Measurements from ENCODE around the gene SAP130. TPM values are rescaled to one million over a fixed set of nuclear protein-coding genes. Genes with fewer than 3 reads are reported as not detected.

SAP130 gene
- total and polyA plus RNA-seq, 2 experiments from 2014 or later: 5.5 to 8.7 TPM

- Histone ChIP-seq H4K20me1 (ENCODE audit: insufficient read depth) (no peaks in the 10 kb centered on the region), H3K4me2 (ENCODE audit: unreplicated experiment) (no peak overlapping the region), H3F3A (ENCODE audit: insufficient read depth) (no peaks in the 10 kb centered on the region), H3K4me3 (no peak overlapping the region), H3K9me2 (ENCODE audit: insufficient read depth) (no peaks in the 10 kb centered on the region), H3K9me3 (ENCODE audit: low read depth) (no peaks in the 10 kb centered on the region), H2AFZ (no peak overlapping the region), H3K27ac (no peak overlapping the region), H3K4me1 (ENCODE audit: insufficient read depth) (no peaks in the 10 kb centered on the region), H3K79me2 (ENCODE audit: insufficient read depth) (no peaks in the 10 kb centered on the region), H3K27me3 (replicated peaks; ENCODE audit: insufficient read depth) (no peaks in the 10 kb centered on the region), H3K9ac (no peak overlapping the region), H3K36me3 (ENCODE audit: low read depth) (no peaks in the 10 kb centered on the region; the same call in 1 of the 2 replicates)
- in situ Hi-C loops (cut with MboI): no loop called here
- peak; percentile 41 for DNase-seq
- 61 to 66% methylated on average over 11 of the region's 11 CpGs for WGBS, 2 experiments (ENCODE audit: low coverage in 1 of 2, low lambda C conversion rate in 2 of 2, missing lambda C conversion rate in 2 of 2)
- TF ChIP-seq EZH2 (IDR thresholded peaks at IDR 0.05; ENCODE audit: insufficient read depth, poor library complexity, severe bottlenecking): no peak
Observed at GRCh38 chr2:127968610-127969339, 59.1 kb downstream of the SAP130 start.

GRCh38 chr2:127961729-127962128, 66.1 kb downstream of the SAP130 start:
- WGBS, 2 experiments (ENCODE audit: low coverage in 1 of 2, low lambda C conversion rate in 2 of 2, missing lambda C conversion rate in 2 of 2): 97 to 99% methylated on average over 5 of the region's 5 CpGs

GRCh38 chr2:127957240-127957639, 70.6 kb downstream of the SAP130 start:
- WGBS, 2 experiments (ENCODE audit: low coverage in 1 of 2, low lambda C conversion rate in 2 of 2, missing lambda C conversion rate in 2 of 2): 92 to 93% methylated on average over 6 of the region's 6 CpGs
- H2AFZ ChIP-seq: no peak overlapping the region
- H3K27ac ChIP-seq: no peak overlapping the region
- H3K4me2 ChIP-seq (ENCODE audit: unreplicated experiment): no peak overlapping the region
- no peaks in the 10 kb centered on the region for H3F3A ChIP-seq (ENCODE audit: insufficient read depth)
- no peaks in the 10 kb centered on the region for H3K27me3 ChIP-seq (replicated peaks; ENCODE audit: insufficient read depth)
- no peaks in the 10 kb centered on the region for H3K9me3 ChIP-seq (ENCODE audit: low read depth)
- no peaks in the 10 kb centered on the region for H3K79me2 ChIP-seq (ENCODE audit: insufficient read depth)
- H3K4me1 ChIP-seq (ENCODE audit: insufficient read depth): no peaks in the 10 kb centered on the region
- H3K4me3 ChIP-seq: no peak overlapping the region
- H3K9ac ChIP-seq: no peak overlapping the region
- TF ChIP-seq EZH2 (IDR thresholded peaks at IDR 0.05; ENCODE audit: insufficient read depth, poor library complexity, severe bottlenecking) (no peak), EZH2phosphoT487 (IDR thresholded peaks at IDR 0.05; ENCODE audit: insufficient read depth, low read depth) (no peak)
- no peaks in the 10 kb centered on the region for H4K20me1 ChIP-seq (ENCODE audit: insufficient read depth)
- no peak for DNase-seq
- in situ Hi-C loops (cut with MboI): no loop called here
- peaks cover 17% of the 10 kb centered on the region; the same call in 1 of the 2 replicates for H3K36me3 ChIP-seq (ENCODE audit: low read depth)
- no peaks in the 10 kb centered on the region for H3K9me2 ChIP-seq (ENCODE audit: insufficient read depth)

More at GRCh38 chr2:127961729-127962128, 66.1 kb downstream of the SAP130 start:
- H3K36me3 ChIP-seq (ENCODE audit: low read depth): peaks cover 4% of the 10 kb centered on the region; the same call in 1 of the 2 replicates
- H3F3A ChIP-seq (ENCODE audit: insufficient read depth): no peaks in the 10 kb centered on the region
- no peaks in the 10 kb centered on the region for H3K79me2 ChIP-seq (ENCODE audit: insufficient read depth)
- TF ChIP-seq EZH2phosphoT487 (IDR thresholded peaks at IDR 0.05; ENCODE audit: insufficient read depth, low read depth) (no peak), EZH2 (IDR thresholded peaks at IDR 0.05; ENCODE audit: insufficient read depth, poor library complexity, severe bottlenecking) (no peak)
- in situ Hi-C loops (cut with MboI): no loop called here
- no peak overlapping the region for H3K4me3 ChIP-seq
- DNase-seq: no peak
- no peak overlapping the region for H3K27ac ChIP-seq
- no peaks in the 10 kb centered on the region for H4K20me1 ChIP-seq (ENCODE audit: insufficient read depth)
- H3K9ac ChIP-seq: no peak overlapping the region
- no peaks in the 10 kb centered on the region for H3K9me3 ChIP-seq (ENCODE audit: low read depth)
- H3K4me1 ChIP-seq (ENCODE audit: insufficient read depth): no peaks in the 10 kb centered on the region
- H3K9me2 ChIP-seq (ENCODE audit: insufficient read depth): no peaks in the 10 kb centered on the region
- no peak overlapping the region for H3K4me2 ChIP-seq (ENCODE audit: unreplicated experiment)
- no peaks in the 10 kb centered on the region for H3K27me3 ChIP-seq (replicated peaks; ENCODE audit: insufficient read depth)
- H2AFZ ChIP-seq: no peak overlapping the region

- no peak overlapping the region for H3K27ac ChIP-seq
- no peaks in the 10 kb centered on the region for H3F3A ChIP-seq (ENCODE audit: insufficient read depth)
- H3K4me3 ChIP-seq: no peak overlapping the region
- no peak for TF ChIP-seq EZH2phosphoT487 (IDR thresholded peaks at IDR 0.05; ENCODE audit: insufficient read depth, low read depth)
- TF ChIP-seq EZH2 (IDR thresholded peaks at IDR 0.05; ENCODE audit: insufficient read depth, poor library complexity, severe bottlenecking): no peak
- 86 to 90% methylated on average over 8 of the region's 8 CpGs for WGBS, 2 experiments (ENCODE audit: low coverage in 1 of 2, low lambda C conversion rate in 2 of 2, missing lambda C conversion rate in 2 of 2)
- H3K9ac ChIP-seq: no peak overlapping the region
- H3K4me2 ChIP-seq (ENCODE audit: unreplicated experiment): no peak overlapping the region
- no peak for DNase-seq
- no peaks in the 10 kb centered on the region for H3K79me2 ChIP-seq (ENCODE audit: insufficient read depth)
- no peaks in the 10 kb centered on the region for H3K9me3 ChIP-seq (ENCODE audit: low read depth)
- in situ Hi-C loops (cut with MboI): no loop called here
- H3K36me3 ChIP-seq (ENCODE audit: low read depth): peaks cover 17% of the 10 kb centered on the region; the same call in 1 of the 2 replicates
- H2AFZ ChIP-seq: no peak overlapping the region
- H3K27me3 ChIP-seq (replicated peaks; ENCODE audit: insufficient read depth): no peaks in the 10 kb centered on the region
- H3K9me2 ChIP-seq (ENCODE audit: insufficient read depth): no peaks in the 10 kb centered on the region
- no peaks in the 10 kb centered on the region for H3K4me1 ChIP-seq (ENCODE audit: insufficient read depth)
- H4K20me1 ChIP-seq (ENCODE audit: insufficient read depth): no peaks in the 10 kb centered on the region
Observed at GRCh38 chr2:127954857-127955256, 73.0 kb downstream of the SAP130 start.

Data from GM23248 (cell line).